NCI-H510A (cell line): ENCODE results near the gene EZH2.
A peak's percentile ranks its signal among the peaks of the same experiment; 100 is the strongest.

Experiments used
- DNase-seq: peaks from one replicate; lab custom pipeline; 2025; lab: John Stamatoyannopoulos, UW

Gene EZH2

DNA sequence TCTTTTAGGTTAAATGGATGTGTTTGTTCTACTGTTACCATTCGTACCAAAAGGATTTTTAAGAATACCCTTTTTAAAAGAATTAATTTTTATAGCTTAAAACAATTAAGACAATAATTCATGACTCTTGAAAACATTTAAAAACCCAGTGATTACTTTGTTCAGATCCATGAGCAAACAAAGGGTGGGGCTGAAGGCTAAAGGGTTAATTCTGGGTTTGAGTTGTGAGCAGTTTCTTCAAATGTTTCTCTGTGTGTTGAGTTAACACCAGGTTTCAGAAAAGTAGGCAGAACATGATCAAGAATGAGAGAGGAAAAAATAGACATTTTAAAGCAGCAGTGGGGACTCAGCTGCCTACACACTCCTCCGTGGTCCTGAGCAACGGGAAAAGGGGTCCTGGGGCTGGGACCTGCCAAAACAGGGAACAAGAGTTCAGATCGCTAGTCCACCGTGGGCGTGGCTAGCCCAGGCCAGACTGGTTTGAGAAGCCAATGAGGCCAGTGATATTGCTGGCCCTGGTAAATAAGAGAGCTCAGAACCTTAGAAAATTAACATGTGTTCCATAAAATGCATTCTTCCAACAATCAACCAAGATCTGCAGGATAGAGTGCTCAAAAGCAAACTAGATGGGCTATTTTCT is 14.9 kb upstream of the EZH2 start:
- no peak for DNase-seq

DNA sequence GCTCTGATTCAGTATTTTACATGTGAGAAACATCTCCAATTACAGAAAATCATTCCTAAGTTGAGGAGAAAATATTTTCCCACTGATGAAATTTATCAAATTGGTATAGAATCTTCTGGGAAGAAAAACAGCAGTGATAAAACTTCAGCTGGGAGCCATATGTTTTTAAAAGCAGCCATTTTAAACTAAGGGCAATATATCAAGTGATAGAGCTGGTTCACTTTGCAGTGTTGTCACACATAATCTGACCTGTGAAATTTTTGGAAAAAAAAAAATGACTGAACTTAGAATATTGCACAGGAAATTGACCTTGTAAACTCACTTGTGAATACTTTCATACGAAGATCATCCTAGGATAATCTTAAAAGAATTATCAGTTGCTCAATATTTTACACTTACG is 10.5 kb upstream of the EZH2 start:
- DNase-seq: no peak

DNA sequence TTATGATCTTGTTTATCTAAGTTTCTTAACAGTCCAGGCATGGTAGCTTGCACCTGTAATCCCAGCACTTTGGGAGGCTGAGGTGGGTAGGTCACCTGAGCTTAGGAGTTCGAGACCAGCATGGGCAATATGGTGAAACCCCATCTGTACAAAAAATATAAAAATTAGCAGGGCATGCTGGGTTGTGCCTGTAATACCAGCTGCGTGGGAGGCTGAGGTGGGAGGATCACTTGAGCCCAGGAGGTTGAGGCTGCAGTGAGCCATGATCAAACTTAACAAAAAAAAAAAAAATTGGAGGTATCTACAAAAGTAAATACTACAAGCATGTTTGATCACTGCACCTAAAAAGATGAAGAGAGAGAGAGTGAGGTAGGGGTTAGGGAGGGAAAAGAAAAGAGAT is 9.0 kb upstream of the EZH2 start:
- DNase-seq: no peak

DNA sequence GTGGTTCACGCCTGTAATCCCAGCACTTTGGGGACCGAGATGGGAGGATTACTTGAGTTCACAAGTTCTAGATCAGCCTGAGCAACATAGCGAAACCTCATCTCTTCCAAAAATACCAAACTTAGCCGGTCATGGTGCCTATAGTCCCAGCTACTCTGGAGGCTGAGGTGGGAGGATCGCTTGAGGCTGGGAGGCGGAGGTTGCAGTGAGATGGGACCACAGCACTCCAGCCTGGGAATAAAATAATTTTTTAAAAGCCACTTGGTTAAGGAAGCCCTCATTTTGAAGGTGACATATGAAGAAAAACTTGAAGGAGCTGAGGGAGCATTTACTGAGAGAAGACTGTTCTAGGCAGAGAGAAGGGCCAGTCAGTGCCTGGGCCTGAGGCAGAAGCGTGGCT is 4.2 kb upstream of the EZH2 start:
- DNase-seq: no peak

DNA sequence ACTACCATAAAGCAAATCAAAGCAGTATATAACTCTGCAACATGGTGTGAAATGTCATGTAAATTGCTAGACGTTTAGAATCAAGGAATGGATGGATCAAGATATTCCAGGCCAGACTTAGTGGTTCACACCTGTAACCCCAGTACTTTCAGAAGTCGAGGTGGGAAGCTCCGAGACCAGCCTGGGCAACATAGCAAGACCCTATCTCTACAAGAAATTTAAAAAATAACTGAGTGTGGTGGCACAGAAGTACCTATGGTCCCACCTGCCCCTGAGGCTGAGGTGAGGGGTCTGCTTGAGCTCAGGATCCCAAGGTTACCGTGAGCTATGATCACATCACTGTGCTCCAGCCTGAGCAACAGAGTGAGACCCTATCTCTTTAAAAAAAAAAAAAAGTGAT is 2.8 kb upstream of the EZH2 start:
- DNase-seq: no peak

DNA sequence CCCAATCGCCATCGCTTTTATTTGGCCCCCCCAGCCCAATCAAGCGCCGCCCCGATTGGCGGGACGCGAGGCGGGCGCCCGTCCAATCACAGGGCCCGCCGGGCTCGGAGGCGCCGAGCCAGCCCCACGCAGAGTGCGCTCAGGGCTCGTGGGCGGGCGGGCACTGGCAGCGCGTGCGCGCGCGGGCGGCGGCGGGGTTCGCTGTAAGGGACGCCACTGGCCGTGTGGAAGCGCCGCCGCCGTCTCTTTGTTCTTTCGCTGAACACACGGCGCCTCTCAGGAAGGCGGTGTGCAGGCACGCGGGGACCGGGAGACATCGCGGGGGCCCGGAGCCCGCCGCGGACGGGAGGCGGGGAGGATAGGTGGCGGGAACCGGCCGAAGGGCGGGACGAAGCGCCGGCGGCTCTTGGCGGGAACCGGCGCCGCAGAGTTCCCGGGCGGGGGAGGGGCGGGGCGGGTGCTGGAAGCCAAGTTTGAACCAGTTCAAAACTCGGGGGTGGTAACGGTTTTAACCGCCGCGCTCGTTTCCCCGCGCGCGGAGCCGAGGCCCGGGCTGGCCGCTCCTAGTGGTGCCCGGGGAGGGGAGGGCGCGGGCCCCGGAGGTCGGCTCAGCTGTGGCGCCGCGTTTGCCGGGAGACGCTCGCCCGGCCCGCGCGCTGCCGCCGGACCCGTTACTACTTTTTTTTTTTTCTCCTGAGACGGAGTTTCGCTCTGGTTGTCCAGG is 370 bp upstream of the EZH2 start:
- DNase-seq: peak; percentile 64

DNA sequence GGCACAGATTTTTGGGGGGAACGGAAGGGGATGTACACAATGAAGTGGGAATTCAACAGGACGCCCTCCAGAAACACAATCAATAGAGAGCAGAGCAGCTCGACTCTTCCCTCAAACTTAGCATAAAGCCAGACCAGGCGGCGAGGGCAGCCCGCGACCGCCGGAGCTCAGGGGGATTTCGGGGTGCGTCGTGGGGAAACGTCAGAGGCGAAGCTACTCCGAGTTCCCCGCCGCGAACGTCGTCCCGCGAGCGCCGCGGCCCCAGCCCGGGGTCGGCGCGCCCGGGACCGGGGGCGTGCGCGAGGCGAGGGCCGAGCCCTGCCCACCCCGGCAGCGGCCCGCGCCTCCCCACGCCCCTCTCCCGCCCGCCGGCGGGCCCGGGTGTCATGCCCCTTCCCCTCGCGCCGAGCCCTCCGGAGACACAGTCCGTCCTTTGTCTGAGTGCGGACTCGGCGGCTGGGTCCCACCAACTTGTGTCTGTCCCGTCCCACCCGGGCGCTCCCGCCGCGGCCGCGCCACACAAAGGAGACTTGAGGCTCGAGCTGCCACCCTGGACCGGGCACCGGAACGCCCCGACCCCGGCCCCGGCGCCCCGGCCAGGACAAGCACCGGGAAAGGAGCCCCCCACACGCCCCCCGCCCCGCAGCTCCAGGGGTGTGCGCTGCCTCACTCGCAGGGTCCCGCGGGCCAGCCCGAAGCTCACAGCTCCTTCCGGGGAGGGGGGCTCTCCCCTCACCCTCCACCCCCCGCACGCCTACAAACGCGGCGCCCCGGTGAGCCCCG is 634 bp downstream of the EZH2 start:
- DNase-seq: no peak

DNA sequence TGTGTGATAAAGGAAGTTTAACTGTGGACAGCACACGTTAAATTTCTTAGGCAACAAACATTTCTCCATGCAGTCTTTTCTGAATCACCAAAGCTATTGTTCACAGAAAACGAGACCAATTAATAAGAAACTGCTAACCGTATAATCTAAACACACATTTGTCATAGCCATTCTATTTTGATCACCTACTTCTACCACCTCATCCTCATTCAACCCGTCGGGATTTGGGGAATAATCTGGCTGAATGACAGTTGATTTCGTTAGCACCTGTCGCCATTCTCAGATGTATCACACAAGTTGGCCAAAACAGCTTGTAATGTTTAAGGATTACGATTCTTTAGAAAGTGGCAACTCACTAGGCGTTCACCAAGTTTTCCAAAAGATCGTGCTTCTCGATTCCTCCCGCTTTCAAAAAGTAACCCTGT is 1.2 kb downstream of the EZH2 start:
- no peak for DNase-seq

DNA sequence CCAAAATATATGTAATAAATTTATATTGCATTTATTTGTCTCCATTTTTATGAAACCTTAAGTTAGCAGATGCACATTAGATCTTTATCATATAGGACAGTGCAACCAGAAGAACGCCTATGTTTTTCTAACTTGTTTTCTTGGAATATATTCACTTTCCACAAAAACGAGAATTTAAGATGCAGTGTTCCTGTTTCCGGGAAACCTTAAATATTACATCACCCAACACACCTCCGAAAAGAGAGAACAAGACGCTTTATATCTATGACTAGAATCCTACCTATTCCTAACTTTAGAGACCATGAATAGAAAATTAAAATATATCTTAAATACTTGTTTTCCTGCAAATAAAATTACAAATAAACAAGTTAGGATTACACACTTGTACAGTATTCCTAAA is 1.9 kb downstream of the EZH2 start:
- DNase-seq: no peak

DNA sequence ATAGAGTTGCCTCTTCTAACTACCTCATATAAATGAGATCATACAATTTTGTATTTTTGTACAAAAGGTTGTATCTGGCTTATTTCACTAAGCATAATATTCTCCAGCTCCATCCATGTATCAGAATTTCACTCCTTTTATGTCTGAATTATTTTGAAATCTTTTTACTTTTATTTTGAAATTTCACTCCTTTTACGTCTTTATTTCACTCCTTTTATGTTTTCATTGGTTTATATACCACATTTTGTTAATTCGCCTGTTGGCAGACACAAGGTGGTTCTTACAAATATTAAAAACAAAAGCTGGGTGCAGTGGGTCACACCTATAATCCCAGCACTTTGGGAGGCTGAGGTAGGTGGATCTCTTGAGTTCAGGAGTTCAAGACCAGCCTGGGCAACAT is 5.8 kb downstream of the EZH2 start:
- DNase-seq: no peak

DNA sequence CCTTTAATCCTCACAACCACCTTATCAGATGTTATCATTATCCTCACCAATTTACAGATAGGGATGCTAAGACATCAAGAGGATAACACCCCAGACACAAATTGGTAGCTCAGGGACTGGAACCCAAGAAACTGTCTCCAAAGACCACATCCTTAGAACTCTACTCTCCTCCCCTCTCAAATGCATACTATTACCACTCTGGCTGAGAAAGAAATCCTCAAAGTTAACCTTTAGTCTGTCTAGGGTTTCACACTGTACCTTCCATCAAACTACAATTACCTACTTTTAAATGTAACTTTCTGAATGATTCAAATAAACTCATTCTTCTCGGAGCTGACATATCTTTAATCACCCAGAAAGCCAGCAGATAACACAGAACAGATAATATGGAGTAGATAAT is 6.6 kb downstream of the EZH2 start:
- no peak for DNase-seq

DNA sequence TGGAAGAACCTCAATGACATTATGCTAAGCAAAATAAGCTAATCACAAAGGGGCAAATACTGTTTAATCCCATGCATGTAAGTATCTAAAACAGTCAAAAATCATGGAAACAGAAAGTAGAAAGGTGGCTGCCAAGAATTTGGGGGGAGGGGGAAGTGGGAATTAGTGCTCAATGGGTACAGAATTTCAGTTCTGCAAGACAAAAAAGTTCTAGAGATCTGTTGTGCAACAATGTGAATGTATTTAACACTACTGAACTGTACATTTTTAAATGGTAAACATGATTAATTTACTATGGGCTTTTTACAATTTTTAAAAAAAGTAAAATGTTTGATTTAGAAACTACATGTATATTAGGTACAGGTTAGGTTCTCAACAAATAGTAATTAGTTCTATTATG is 11.9 kb downstream of the EZH2 start:
- DNase-seq: no peak

DNA sequence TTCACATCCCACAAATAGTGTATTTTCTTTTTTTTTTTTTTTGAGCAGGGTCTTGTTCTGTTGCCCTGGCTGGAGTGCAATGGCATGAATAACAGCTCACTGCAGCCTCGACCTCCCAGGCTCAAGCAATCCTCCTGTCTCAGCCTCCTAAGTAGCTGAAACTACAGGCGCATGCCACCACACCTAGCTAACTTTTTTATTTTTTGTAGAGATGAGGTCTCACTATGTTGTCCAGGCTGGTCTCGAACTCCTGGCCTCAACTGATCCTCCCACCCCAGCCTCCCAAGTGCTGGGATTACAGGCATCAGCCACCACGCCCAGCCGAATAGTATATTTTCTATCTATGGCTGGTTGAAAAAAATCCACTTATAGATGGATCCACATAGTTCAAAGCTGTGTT is 12.5 kb downstream of the EZH2 start:
- DNase-seq: no peak

DNA sequence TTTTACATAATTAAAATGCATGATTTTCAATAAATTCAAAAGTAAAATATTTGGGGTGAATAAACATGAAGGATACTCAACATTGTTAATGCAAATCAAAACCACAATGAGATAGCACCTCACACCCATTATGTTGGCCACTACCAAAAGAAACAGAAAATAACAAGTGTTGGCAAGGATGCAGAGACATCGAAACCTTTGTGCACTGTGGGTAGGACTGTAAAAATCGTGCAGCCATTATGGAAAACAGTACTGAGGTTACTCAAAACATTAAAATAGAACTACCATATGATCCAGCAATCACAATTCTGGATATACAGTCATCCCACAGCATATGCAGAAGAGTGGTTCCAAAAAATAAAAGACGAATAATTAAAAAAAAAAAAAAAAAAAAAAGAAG is 13.1 kb downstream of the EZH2 start:
- DNase-seq: no peak

DNA sequence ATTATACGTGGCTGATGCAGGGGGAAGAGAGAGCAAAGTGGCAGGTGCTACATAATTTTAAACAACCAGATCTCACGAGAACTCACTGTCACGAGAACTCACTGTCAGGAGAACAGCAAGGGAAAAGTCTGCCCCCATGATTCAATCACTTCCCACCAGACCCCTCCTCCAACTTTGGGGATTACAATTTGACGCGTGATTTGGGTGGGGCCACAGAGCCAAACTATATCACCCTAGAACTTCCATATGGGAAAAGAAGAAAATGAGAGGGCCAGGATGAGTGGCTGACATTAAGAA is 15.8 kb downstream of the EZH2 start:
- no peak for DNase-seq

DNA sequence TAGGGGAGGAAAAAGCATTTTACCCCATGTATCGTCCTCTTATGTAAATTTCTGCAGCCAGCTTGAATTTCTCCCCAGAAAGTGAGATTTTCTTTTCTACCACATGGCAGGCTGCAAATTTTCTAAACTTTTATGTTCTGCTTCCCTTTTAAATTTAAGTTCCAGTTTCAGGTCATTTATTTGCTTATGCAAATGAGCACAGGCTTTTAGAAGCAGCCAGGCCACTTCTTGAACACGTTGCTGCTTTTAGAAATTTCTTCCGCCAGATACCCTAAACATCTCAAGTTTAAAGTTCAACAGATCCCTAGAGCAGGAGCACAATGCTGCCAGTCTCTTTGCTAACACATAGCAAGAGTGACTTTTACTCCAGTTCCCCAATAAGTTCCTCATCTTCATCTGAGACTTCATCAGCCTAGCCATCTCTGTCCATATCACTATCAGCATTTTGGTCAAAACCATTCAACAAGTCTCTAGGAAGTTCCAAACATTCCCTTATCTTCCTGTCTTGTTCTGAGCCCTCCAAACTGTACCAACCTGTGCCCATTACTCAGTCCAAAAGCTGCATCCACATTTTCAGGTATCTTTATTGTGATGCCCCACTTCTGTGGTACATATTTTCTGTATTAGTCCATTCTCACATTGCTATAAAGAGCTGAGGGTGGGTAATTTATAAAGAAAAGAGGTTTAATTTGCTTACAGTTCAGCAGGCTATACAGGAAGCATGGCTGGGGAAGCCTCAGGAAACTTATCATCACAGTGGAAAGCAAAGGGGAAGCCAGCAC is 16.3 kb downstream of the EZH2 start:
- DNase-seq: no peak

DNA sequence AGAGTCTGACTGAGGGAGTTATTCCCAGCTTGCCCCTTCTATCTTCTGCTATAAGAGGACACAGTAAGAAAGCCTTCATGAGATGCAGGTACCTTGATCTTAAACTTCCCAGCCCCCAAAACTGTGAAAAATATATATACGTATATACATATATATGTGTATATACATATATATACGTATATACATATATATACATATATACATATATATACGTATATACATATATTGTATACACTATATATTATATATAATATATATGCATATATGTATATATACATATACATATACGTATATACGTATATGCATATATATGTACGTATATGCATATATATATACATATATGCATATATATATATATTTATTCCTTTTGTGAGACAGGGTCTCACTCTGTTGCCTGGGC is 17.7 kb downstream of the EZH2 start:
- no peak for DNase-seq

DNA sequence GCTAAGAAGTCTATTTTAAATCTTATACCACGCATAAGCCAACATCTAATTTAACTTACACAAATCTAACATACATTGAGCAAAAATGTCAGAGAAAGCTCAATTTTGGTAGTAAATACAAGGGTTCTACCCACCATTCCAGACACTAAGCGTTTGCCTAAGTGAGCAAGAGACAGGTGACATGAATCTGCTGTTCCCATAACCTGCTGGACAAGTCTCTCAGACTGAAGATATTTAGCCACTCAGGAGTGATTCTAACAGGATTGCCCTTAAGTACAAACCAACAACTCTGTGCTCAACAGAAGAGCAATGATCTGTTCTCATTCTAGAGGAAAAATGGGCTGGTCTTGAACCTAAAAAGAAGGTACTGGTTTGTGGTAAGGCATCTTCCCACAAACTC is 18.8 kb downstream of the EZH2 start:
- DNase-seq: peak; percentile 33

DNA sequence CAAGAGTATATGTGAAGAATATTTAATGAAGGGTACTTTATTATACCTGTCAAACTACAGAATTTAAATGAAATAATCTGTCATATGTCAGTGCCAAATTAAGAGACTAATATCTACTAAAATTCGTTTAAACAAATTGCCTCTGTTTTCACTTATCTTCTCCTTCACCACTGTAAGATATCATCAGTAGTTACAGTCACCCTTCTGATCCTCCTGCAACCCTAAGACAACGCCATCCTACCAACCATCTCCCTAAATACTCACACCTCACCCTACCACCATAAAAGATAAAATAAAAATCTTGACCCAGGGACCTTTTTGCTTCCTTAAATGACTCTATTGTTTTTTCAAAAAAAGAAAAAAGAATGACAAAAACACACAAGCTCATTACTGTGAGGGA is 20.8 kb downstream of the EZH2 start:
- DNase-seq: no peak

DNA sequence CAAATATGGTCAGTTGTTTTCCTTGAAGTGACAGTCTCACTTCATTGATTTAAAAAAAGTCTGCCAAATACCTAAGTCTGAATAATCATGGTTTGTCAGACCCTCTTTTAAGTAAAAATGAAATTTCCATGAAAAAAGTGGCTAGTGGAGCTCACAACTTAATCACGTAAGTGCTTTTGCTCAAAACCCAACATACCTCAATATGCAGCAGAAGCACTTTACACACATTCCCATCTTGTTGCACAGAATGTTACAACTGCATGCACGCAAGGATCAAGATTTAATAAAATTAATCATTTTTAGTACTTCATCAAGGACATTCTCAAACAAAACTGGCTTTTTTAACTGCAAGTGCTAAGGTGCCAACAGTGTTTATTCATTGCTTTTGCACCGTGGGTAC is 21.6 kb downstream of the EZH2 start:
- DNase-seq: no peak

DNA sequence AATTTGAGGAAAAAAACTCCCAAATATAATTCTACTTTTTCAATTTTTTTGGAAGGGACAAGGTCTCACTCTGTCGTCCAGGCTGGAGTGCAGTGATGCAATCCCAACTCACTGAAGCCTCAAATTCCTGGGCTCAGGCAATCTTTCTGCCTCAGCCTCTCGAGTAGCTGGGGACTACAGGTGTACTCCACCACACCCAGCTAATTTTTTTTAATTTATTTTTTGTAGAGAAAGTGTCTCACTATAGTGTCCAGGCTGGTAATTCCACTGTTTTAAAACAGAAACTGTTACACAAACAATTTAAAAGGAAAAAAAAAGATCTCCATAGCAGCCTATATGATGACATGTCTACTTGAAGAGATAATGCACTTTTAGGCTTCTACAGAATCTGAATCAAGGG is 25.6 kb downstream of the EZH2 start:
- no peak for DNase-seq

DNA sequence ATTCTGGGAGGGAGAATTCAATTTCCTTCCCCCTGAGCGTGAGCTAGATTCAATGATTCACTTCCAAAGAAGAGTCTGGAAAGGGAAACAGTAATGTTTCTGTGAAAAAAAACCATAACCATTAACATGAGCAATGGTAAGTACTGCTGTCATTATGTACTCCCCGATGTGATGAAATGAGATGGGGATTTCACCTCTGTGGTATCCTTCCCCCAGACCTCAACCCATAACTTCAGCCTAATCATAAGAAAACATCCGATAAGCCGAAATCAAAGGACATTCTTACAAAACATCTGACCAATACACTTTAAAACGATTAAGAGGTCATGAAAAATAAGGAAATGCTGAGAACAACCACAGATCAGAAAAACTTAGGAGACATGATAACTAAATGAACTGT is 27.2 kb downstream of the EZH2 start:
- DNase-seq: no peak

DNA sequence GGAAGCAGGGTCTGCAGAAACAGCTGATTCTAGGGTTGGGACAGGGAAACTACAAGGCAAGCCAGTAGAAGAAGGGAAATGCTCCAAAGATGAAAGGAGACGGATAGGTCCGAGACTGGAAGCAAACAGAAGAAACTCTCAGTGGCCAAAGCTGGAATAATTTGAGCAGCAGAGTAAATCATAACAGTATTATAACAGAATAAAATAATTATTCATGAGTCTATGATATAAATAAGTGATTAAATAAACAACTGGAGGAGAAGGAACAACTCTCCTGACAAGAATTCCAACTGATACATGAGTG is 27.6 kb downstream of the EZH2 start:
- DNase-seq: no peak
